HL-60 (cell line): ENCODE measurements around the gene STUM.

Experiments used
- DNase-seq, 2 experiments: peaks; one replicate each; pipeline ENCODE4 v3.0.0-alpha.2; 2010 to 2020; ENCODE audit warnings: low read depth in 1 of 2, low spot score in 1 of 2
- H3K27ac ChIP-seq: fragments of 250-450 bp; sonication (Bioruptor Pico); replicated peaks from 2 replicates; pipeline ENCODE4 v1.5.1; 2020; ENCODE audit warnings: mild to moderate bottlenecking, moderate library complexity
- H3K27me3 ChIP-seq: fragments of 250-450 bp; sonication (Bioruptor Pico); 2 replicates; pipeline ENCODE4 v1.5.1; 2021; ENCODE audit warnings: mild to moderate bottlenecking, moderate library complexity; ENCODE audit not compliant: insufficient read depth, poor library complexity, severe bottlenecking
- H3K4me3 ChIP-seq: replicated peaks from 2 replicates; pipeline ENCODE4 v1.5.1; 2011; ENCODE audit warnings: mild to moderate bottlenecking, control low read depth, low read length; ENCODE audit not compliant: insufficient read depth
- CTCF ChIP-seq: IDR thresholded peaks from one replicate; pipeline ENCODE4 v1.5.1; 2011; ENCODE audit warnings: low read length, control low read depth, inconsistent platforms; ENCODE audit not compliant: insufficient read depth
- GABPA ChIP-seq: IDR thresholded peaks from 2 replicates; pipeline ENCODE4 v1.6.1; 2012; ENCODE audit warnings: low read depth
- POLR2AphosphoS5 ChIP-seq: IDR thresholded peaks from 2 replicates; pipeline ENCODE4 v1.6.1; 2012; ENCODE audit warnings: low read depth
- REST ChIP-seq: IDR thresholded peaks from 2 replicates; pipeline ENCODE4 v1.6.1; 2012; ENCODE audit warnings: low read depth; ENCODE audit not compliant: insufficient replicate concordance
- SPI1 ChIP-seq: IDR thresholded peaks from 2 replicates; pipeline ENCODE4 v1.6.1; 2012; ENCODE audit warnings: low read depth, mild to moderate bottlenecking, borderline replicate concordance

STUM gene

GRCh38 chr1:226642421-226642820, 93.9 kb downstream of the STUM start:
- Histone ChIP-seq H3K27me3 (no peaks in the 10 kb centered on the region), H3K27ac (peak overlapping the region; percentile 96), H3K4me3 (no peak overlapping the region)
- no peak for DNase-seq
- no peak for TF ChIP-seq REST
- TF ChIP-seq SPI1: no peak
- no peak for TF ChIP-seq POLR2AphosphoS5
- TF ChIP-seq GABPA: no peak
- TF ChIP-seq CTCF: no peak

GRCh38 chr1:226643177-226643576, 94.6 kb downstream of the STUM start:
- Histone ChIP-seq H3K27ac (peak overlapping the region; percentile 96), H3K27me3 (no peaks in the 10 kb centered on the region), H3K4me3 (no peak overlapping the region)
- TF ChIP-seq CTCF (no peak), REST (no peak), POLR2AphosphoS5 (peak; percentile 96), GABPA (no peak), SPI1 (peak; percentile 15; the same call in 1 of the 2 replicates)
- peak; percentile 86 to 96 for DNase-seq

GRCh38 chr1:226643611-226644540, 95.3 kb downstream of the STUM start:
- Histone ChIP-seq H3K27me3 (no peaks in the 10 kb centered on the region), H3K27ac (peak overlapping the region; percentile 96), H3K4me3 (no peak overlapping the region)
- TF ChIP-seq REST (peak; percentile 17), SPI1 (peak; percentile 60), CTCF (no peak), POLR2AphosphoS5 (no peak; the same call in none of the 2 replicates), GABPA (no peak; the same call in 1 of the 2 replicates)
- DNase-seq: peak; percentile 65 to 84
